ENCODE measurements around the gene DMD.

Gene DMD

GRCh38 chrX:31523884-31524536 lies 1687.3 kb downstream of the DMD start:
- no peak for DNase-seq
- Histone ChIP-seq H3K36me3 (ENCODE audit: control insufficient read depth in 4 of 4, insufficient read depth in 4 of 4, low read length in 3 of 4) (no peaks in the 10 kb centered on the region), H3K27me3 (replicated peaks in 2 of 5; ENCODE audit: control insufficient read depth in 4 of 5, insufficient read depth in 5 of 5, low read length in 4 of 5) (no peaks in the 10 kb centered on the region), H3K4me3 (ENCODE audit: control insufficient read depth in 1 of 7, extremely low read depth in 1 of 7, insufficient read depth in 4 of 7, low read depth in 2 of 7, low read length in 6 of 7) (no peak overlapping the region), H3K9me3 (ENCODE audit: control extremely low read depth in 1 of 5, control insufficient read depth in 4 of 5, insufficient read depth in 2 of 5, low read depth in 1 of 5, low read length in 4 of 5) (no peaks in the 10 kb centered on the region), H3K4me1 (ENCODE audit: control extremely low read depth in 1 of 4, control insufficient read depth in 4 of 4, insufficient read depth in 4 of 4, low read length in 3 of 4) (no peaks in the 10 kb centered on the region), H3K27ac (ENCODE audit: insufficient read depth in 1 of 2, low read depth in 1 of 2, low read length in 2 of 2, poor library complexity in 1 of 2, severe bottlenecking in 2 of 2) (no peak overlapping the region)
- ChIA-PET CTCF (no interaction called here), POLR2A (no interaction called here)
- WGBS (ENCODE audit: insufficient coverage) = 89% methylated on average over 5 of the region's 7 CpGs

GRCh38 chrX:31522760-31523159 lies 1688.6 kb downstream of the DMD start:
- Histone ChIP-seq H3K27ac (ENCODE audit: insufficient read depth in 1 of 2, low read depth in 1 of 2, low read length in 2 of 2, poor library complexity in 1 of 2, severe bottlenecking in 2 of 2) (no peak overlapping the region), H3K27me3 (replicated peaks in 2 of 5; ENCODE audit: control insufficient read depth in 4 of 5, insufficient read depth in 5 of 5, low read length in 4 of 5) (no peaks in the 10 kb centered on the region), H3K36me3 (ENCODE audit: control insufficient read depth in 4 of 4, insufficient read depth in 4 of 4, low read length in 3 of 4) (no peaks in the 10 kb centered on the region), H3K4me1 (ENCODE audit: control extremely low read depth in 1 of 4, control insufficient read depth in 4 of 4, insufficient read depth in 4 of 4, low read length in 3 of 4) (no peaks in the 10 kb centered on the region), H3K9me3 (ENCODE audit: control extremely low read depth in 1 of 5, control insufficient read depth in 4 of 5, insufficient read depth in 2 of 5, low read depth in 1 of 5, low read length in 4 of 5) (no peaks in the 10 kb centered on the region), H3K4me3 (ENCODE audit: control insufficient read depth in 1 of 7, extremely low read depth in 1 of 7, insufficient read depth in 4 of 7, low read depth in 2 of 7, low read length in 6 of 7) (no peak overlapping the region)
- POLR2A ChIA-PET = no interaction called here
- DNase-seq = no peak
- CTCF ChIA-PET = no interaction called here
- WGBS (ENCODE audit: insufficient coverage) = 77% methylated on average over 7 of the region's 7 CpGs

- Histone ChIP-seq H3K4me1 (ENCODE audit: control extremely low read depth in 1 of 4, control insufficient read depth in 4 of 4, insufficient read depth in 4 of 4, low read length in 3 of 4) (no peaks in the 10 kb centered on the region), H3K27ac (ENCODE audit: insufficient read depth in 1 of 2, low read depth in 1 of 2, low read length in 2 of 2, poor library complexity in 1 of 2, severe bottlenecking in 2 of 2) (no peak overlapping the region), H3K27me3 (replicated peaks in 2 of 5; ENCODE audit: control insufficient read depth in 4 of 5, insufficient read depth in 5 of 5, low read length in 4 of 5) (no peaks in the 10 kb centered on the region), H3K4me3 (ENCODE audit: control insufficient read depth in 1 of 7, extremely low read depth in 1 of 7, insufficient read depth in 4 of 7, low read depth in 2 of 7, low read length in 6 of 7) (no peak overlapping the region), H3K36me3 (ENCODE audit: control insufficient read depth in 4 of 4, insufficient read depth in 4 of 4, low read length in 3 of 4) (no peaks in the 10 kb centered on the region), H3K9me3 (ENCODE audit: control extremely low read depth in 1 of 5, control insufficient read depth in 4 of 5, insufficient read depth in 2 of 5, low read depth in 1 of 5, low read length in 4 of 5) (no peaks in the 10 kb centered on the region)
- POLR2A ChIA-PET = no interaction called here
- no CpG with 5 or more reads among the region's 3 CpGs for WGBS (ENCODE audit: insufficient coverage)
- no peak for DNase-seq
- CTCF ChIA-PET = no interaction called here
These were observed 1689.4 kb downstream of the DMD start for GRCh38 chrX:31521941-31522340.

GRCh38 chrX:31516527-31516926 lies 1694.8 kb downstream of the DMD start:
- ChIA-PET POLR2A (no interaction called here), CTCF (no interaction called here)
- 100% methylated on average over 4 of the region's 6 CpGs for WGBS (ENCODE audit: insufficient coverage)
- Histone ChIP-seq H3K36me3 (ENCODE audit: control insufficient read depth in 4 of 4, insufficient read depth in 4 of 4, low read length in 3 of 4) (no peaks in the 10 kb centered on the region), H3K4me3 (ENCODE audit: control insufficient read depth in 1 of 7, extremely low read depth in 1 of 7, insufficient read depth in 4 of 7, low read depth in 2 of 7, low read length in 6 of 7) (no peak overlapping the region), H3K27ac (ENCODE audit: insufficient read depth in 1 of 2, low read depth in 1 of 2, low read length in 2 of 2, poor library complexity in 1 of 2, severe bottlenecking in 2 of 2) (no peak overlapping the region), H3K9me3 (ENCODE audit: control extremely low read depth in 1 of 5, control insufficient read depth in 4 of 5, insufficient read depth in 2 of 5, low read depth in 1 of 5, low read length in 4 of 5) (no peaks in the 10 kb centered on the region), H3K27me3 (replicated peaks in 2 of 5; ENCODE audit: control insufficient read depth in 4 of 5, insufficient read depth in 5 of 5, low read length in 4 of 5) (no peaks in the 10 kb centered on the region), H3K4me1 (ENCODE audit: control extremely low read depth in 1 of 4, control insufficient read depth in 4 of 4, insufficient read depth in 4 of 4, low read length in 3 of 4) (no peaks in the 10 kb centered on the region)
- no peak for DNase-seq

GRCh38 chrX:31508338-31508737 lies 1703.0 kb downstream of the DMD start:
- H3K36me3 ChIP-seq (ENCODE audit: control insufficient read depth in 4 of 4, insufficient read depth in 4 of 4, low read length in 3 of 4) = no peaks in the 10 kb centered on the region
- POLR2A ChIA-PET = no interaction called here
- H3K9me3 ChIP-seq (ENCODE audit: control extremely low read depth in 1 of 5, control insufficient read depth in 4 of 5, insufficient read depth in 2 of 5, low read depth in 1 of 5, low read length in 4 of 5) = no peaks in the 10 kb centered on the region
- no peak for DNase-seq
- H3K27me3 ChIP-seq (replicated peaks in 2 of 5; ENCODE audit: control insufficient read depth in 4 of 5, insufficient read depth in 5 of 5, low read length in 4 of 5) = no peaks in the 10 kb centered on the region
- no peak overlapping the region for H3K4me3 ChIP-seq (ENCODE audit: control insufficient read depth in 1 of 7, extremely low read depth in 1 of 7, insufficient read depth in 4 of 7, low read depth in 2 of 7, low read length in 6 of 7)
- 96% methylated on average over 3 of the region's 4 CpGs for WGBS (ENCODE audit: insufficient coverage)
- H3K4me1 ChIP-seq (ENCODE audit: control extremely low read depth in 1 of 4, control insufficient read depth in 4 of 4, insufficient read depth in 4 of 4, low read length in 3 of 4) = no peaks in the 10 kb centered on the region
- H3K27ac ChIP-seq (ENCODE audit: insufficient read depth in 1 of 2, low read depth in 1 of 2, low read length in 2 of 2, poor library complexity in 1 of 2, severe bottlenecking in 2 of 2) = no peak overlapping the region
- CTCF ChIA-PET = no interaction called here

- H3K27ac ChIP-seq (ENCODE audit: insufficient read depth in 1 of 2, low read depth in 1 of 2, low read length in 2 of 2, poor library complexity in 1 of 2, severe bottlenecking in 2 of 2) = no peak overlapping the region
- no peaks in the 10 kb centered on the region for H3K36me3 ChIP-seq (ENCODE audit: control insufficient read depth in 4 of 4, insufficient read depth in 4 of 4, low read length in 3 of 4)
- DNase-seq = no peak
- no peak overlapping the region for H3K4me3 ChIP-seq (ENCODE audit: control insufficient read depth in 1 of 7, extremely low read depth in 1 of 7, insufficient read depth in 4 of 7, low read depth in 2 of 7, low read length in 6 of 7)
- 100% methylated on average over 1 of the region's 3 CpGs for WGBS (ENCODE audit: insufficient coverage)
- no peaks in the 10 kb centered on the region for H3K27me3 ChIP-seq (replicated peaks in 2 of 5; ENCODE audit: control insufficient read depth in 4 of 5, insufficient read depth in 5 of 5, low read length in 4 of 5)
- no peaks in the 10 kb centered on the region for H3K4me1 ChIP-seq (ENCODE audit: control extremely low read depth in 1 of 4, control insufficient read depth in 4 of 4, insufficient read depth in 4 of 4, low read length in 3 of 4)
- ChIA-PET POLR2A (no interaction called here), CTCF (no interaction called here)
- H3K9me3 ChIP-seq (ENCODE audit: control extremely low read depth in 1 of 5, control insufficient read depth in 4 of 5, insufficient read depth in 2 of 5, low read depth in 1 of 5, low read length in 4 of 5) = no peaks in the 10 kb centered on the region
These were observed 1704.4 kb downstream of the DMD start for GRCh38 chrX:31506928-31507327.

- no peaks in the 10 kb centered on the region for H3K36me3 ChIP-seq (ENCODE audit: control insufficient read depth in 4 of 4, insufficient read depth in 4 of 4, low read length in 3 of 4)
- H3K4me3 ChIP-seq (ENCODE audit: control insufficient read depth in 1 of 7, extremely low read depth in 1 of 7, insufficient read depth in 4 of 7, low read depth in 2 of 7, low read length in 6 of 7) = no peak overlapping the region
- no peaks in the 10 kb centered on the region for H3K4me1 ChIP-seq (ENCODE audit: control extremely low read depth in 1 of 4, control insufficient read depth in 4 of 4, insufficient read depth in 4 of 4, low read length in 3 of 4)
- no peaks in the 10 kb centered on the region for H3K27me3 ChIP-seq (replicated peaks in 2 of 5; ENCODE audit: control insufficient read depth in 4 of 5, insufficient read depth in 5 of 5, low read length in 4 of 5)
- POLR2A ChIA-PET = no interaction called here
- no peak for DNase-seq
- no CpG with 5 or more reads among the region's 3 CpGs for WGBS (ENCODE audit: insufficient coverage)
- H3K27ac ChIP-seq (ENCODE audit: insufficient read depth in 1 of 2, low read depth in 1 of 2, low read length in 2 of 2, poor library complexity in 1 of 2, severe bottlenecking in 2 of 2) = no peak overlapping the region
- H3K9me3 ChIP-seq (ENCODE audit: control extremely low read depth in 1 of 5, control insufficient read depth in 4 of 5, insufficient read depth in 2 of 5, low read depth in 1 of 5, low read length in 4 of 5) = no peaks in the 10 kb centered on the region
- CTCF ChIA-PET = no interaction called here
These were observed 1705.0 kb downstream of the DMD start for GRCh38 chrX:31506360-31506759.
